CD14-positive monocyte (primary cell): ENCODE results near the gene MOB3B. TPM values are rescaled to one million over a fixed set of nuclear protein-coding genes. Genes with fewer than 3 reads are reported as not detected.

Experiments used
- DNase-seq, 3 donors: peaks; one replicate each; pipeline ENCODE4 v3.0.0-alpha.2; 2011 to 2022
- H2AFZ ChIP-seq: 2 replicates; pipeline ENCODE4 v1.6.0; 2012; ENCODE audit warnings: mild to moderate bottlenecking, low read depth, low read length, inconsistent platforms; ENCODE audit not compliant: insufficient read depth, poor library complexity, severe bottlenecking
- H3K27ac ChIP-seq, 2 donors: 1 replicate in 1 of 2; 2 replicates in 1 of 2; pipeline ENCODE4 v1.5.1; 2012 to 2013; ENCODE audit warnings: low read length in 2 of 2, control low read depth in 1 of 2, inconsistent platforms in 1 of 2, low read depth in 1 of 2, mild to moderate bottlenecking in 1 of 2
- H3K27me3 ChIP-seq, 2 donors: one replicate each; pipeline versions ENCODE4 v1.6.0 to v1.6.1; 2011 to 2013; ENCODE audit warnings: low read length in 2 of 2; ENCODE audit not compliant: control insufficient read depth in 2 of 2, insufficient read depth in 2 of 2
- H3K36me3 ChIP-seq, 2 donors: replicated peaks in 1 of 2; 1 replicate in 1 of 2; 2 replicates in 1 of 2; pipeline versions ENCODE4 v1.5.1 to v1.6.1; 2012 to 2013; ENCODE audit warnings: low read length in 2 of 2, control low read depth in 1 of 2, inconsistent platforms in 1 of 2, mild to moderate bottlenecking in 1 of 2; ENCODE audit not compliant: insufficient read depth in 2 of 2, control insufficient read depth in 1 of 2
- H3K4me1 ChIP-seq, 2 donors: 1 replicate in 1 of 2; 2 replicates in 1 of 2; pipeline versions ENCODE4 v1.5.1 to v1.6.1; 2012 to 2013; ENCODE audit warnings: low read length in 2 of 2, control low read depth in 1 of 2, inconsistent platforms in 1 of 2, mild to moderate bottlenecking in 1 of 2, moderate library complexity in 1 of 2; ENCODE audit not compliant: insufficient read depth in 2 of 2, control insufficient read depth in 1 of 2
- H3K4me2 ChIP-seq: replicated peaks from 2 replicates; pipeline ENCODE3; 2012; ENCODE audit warnings: low read length, moderate library complexity, mild to moderate bottlenecking; ENCODE audit not compliant: poor library complexity, severe bottlenecking; ENCODE audit errors: extremely low read depth
- H3K4me3 ChIP-seq, 3 experiments: fragments of 200-600 bp in 1 of 3; sonication (generic) in 1 of 3; replicated peaks in 1 of 3; 1 replicate in 2 of 3; 2 replicates in 1 of 3; pipeline ENCODE4 v1.5.1; 2011 to 2013; ENCODE audit warnings: low read length in 3 of 3, mild to moderate bottlenecking in 3 of 3, control low read depth in 2 of 3, low read depth in 2 of 3, inconsistent platforms in 1 of 3, moderate library complexity in 1 of 3
- H3K79me2 ChIP-seq: 2 replicates; pipeline ENCODE4 v1.6.0; 2012; ENCODE audit warnings: mild to moderate bottlenecking, control low read depth, inconsistent platforms, low read length, moderate library complexity; ENCODE audit not compliant: insufficient read depth
- H3K9ac ChIP-seq: 2 replicates; pipeline ENCODE4 v1.6.0; 2017; ENCODE audit warnings: low read length, mild to moderate bottlenecking; ENCODE audit not compliant: insufficient read depth, poor library complexity, severe bottlenecking
- H3K9me3 ChIP-seq, 2 donors: replicated peaks in 1 of 2; 1 replicate in 1 of 2; 2 replicates in 1 of 2; pipeline versions ENCODE4 v1.5.1 to v1.6.1; 2012 to 2013; ENCODE audit warnings: low read length in 2 of 2, control low read depth in 1 of 2; ENCODE audit not compliant: control insufficient read depth in 1 of 2, insufficient read depth in 1 of 2
- H4K20me1 ChIP-seq: 2 replicates; pipeline ENCODE4 v1.6.0; 2012; ENCODE audit warnings: mild to moderate bottlenecking, low read length, control low read depth, moderate library complexity; ENCODE audit not compliant: insufficient read depth
- H3K27ac Mint-ChIP-seq, 7 donors: one replicate each; pipeline ENCODE4 v1.8.0; 2020; ENCODE audit warnings: mild to moderate bottlenecking in 7 of 7, mixed read lengths in 7 of 7, moderate library complexity in 6 of 7, inconsistent platforms in 2 of 7
- H3K27me3 Mint-ChIP-seq, 3 donors: one replicate each; pipeline ENCODE4 v1.8.0; 2021 to 2022; ENCODE audit warnings: low read depth in 3 of 3, mild to moderate bottlenecking in 3 of 3, mixed read lengths in 3 of 3, moderate library complexity in 3 of 3, inconsistent platforms in 1 of 3
- H3K36me3 Mint-ChIP-seq, 2 donors: one replicate each; pipeline ENCODE4 v1.8.0; 2020; ENCODE audit warnings: mixed read lengths in 2 of 2, inconsistent platforms in 1 of 2, mild to moderate bottlenecking in 1 of 2
- H3K4me1 Mint-ChIP-seq: one replicate; pipeline ENCODE4 v1.8.0; 2020; ENCODE audit warnings: mild to moderate bottlenecking, mixed read lengths
- H3K4me3 Mint-ChIP-seq, 2 donors: one replicate each; pipeline ENCODE4 v1.8.0; 2020; ENCODE audit warnings: mild to moderate bottlenecking in 2 of 2, mixed read lengths in 2 of 2, moderate library complexity in 1 of 2
- H3K9me3 Mint-ChIP-seq, 7 donors: one replicate each; pipeline ENCODE4 v1.8.0; 2020 to 2022; ENCODE audit warnings: mixed read lengths in 7 of 7, mild to moderate bottlenecking in 6 of 7, moderate library complexity in 6 of 7, inconsistent platforms in 2 of 7
- WGBS: methylation state at CpG from one replicate; pipeline ENCODE4 v1.1.5; 2013; ENCODE audit warnings: missing lambda C conversion rate; ENCODE audit not compliant: insufficient coverage; 5-methylcytosine and 5-hydroxymethylcytosine counted together
- intact Hi-C, 2 donors: fragments of 100-400 bp; cut with micrococcal nuclease; formaldehyde crosslinking; loops; one replicate each; pipeline versions ENCODE4 v1.15.0 to v1.15.1; 2023
- polyA plus RNA-seq, 3 donors: library from polyadenylated mRNA; depleted of rRNA in 1 of 3; unstranded in 2 of 3; stranded (reverse) in 1 of 3; fragments of 300-500 nt in 2 of 3; fragments of >200 nt in 1 of 3; fragmentation: Illumina TruSeq in 2 of 3; gene quantifications; 1 replicate in 2 of 3; 2 replicates in 1 of 3; pipeline ENCODE4 v1.2.3, GENCODE V29; 2012 to 2021
- TF ChIP-seq, protein P1 (sequence below): fragments of 200-600 bp; IDR thresholded peaks from one replicate; pipeline ENCODE4 v1.8.0; 2022; ENCODE audit warnings: antibody characterized with exemption, mild to moderate bottlenecking

MOB3B gene
- polyA plus RNA-seq, 3 donors = 1.2 to 2.2 (median 1.4) TPM

DNA sequence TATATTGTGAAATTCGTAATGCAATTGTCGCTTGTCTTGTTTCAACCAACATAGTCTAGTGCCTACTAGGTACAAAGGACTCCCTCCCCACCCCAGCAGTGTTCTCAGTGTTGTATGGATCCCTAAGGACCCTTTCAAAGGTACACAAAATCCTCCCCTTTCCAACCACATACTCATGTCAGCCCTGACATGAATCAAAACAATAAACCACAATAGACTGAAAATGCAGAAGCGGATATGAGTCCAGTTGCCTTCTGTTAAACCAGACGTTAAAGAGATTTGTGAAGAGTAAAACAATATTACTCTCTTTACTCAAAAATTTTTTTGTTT is 87.9 kb downstream of the MOB3B start:
- Histone ChIP-seq H4K20me1 (peaks cover 3% of the 10 kb centered on the region), H3K9me3 (no peaks in the 10 kb centered on the region), H3K4me2 (no peak overlapping the region), H2AFZ (no peak overlapping the region), H3K9ac (no peak overlapping the region), H3K4me3 (no peak overlapping the region), H3K27me3 (no peaks in the 10 kb centered on the region), H3K36me3 (no peaks in the 10 kb centered on the region), H3K79me2 (no peaks in the 10 kb centered on the region), H3K27ac (no peak overlapping the region), H3K4me1 (peaks cover 16 to 17% of the 10 kb centered on the region in 2 donors)
- H3K4me1 Mint-ChIP-seq = peaks cover 14% of the 10 kb centered on the region
- TF ChIP-seq, protein P1, sequence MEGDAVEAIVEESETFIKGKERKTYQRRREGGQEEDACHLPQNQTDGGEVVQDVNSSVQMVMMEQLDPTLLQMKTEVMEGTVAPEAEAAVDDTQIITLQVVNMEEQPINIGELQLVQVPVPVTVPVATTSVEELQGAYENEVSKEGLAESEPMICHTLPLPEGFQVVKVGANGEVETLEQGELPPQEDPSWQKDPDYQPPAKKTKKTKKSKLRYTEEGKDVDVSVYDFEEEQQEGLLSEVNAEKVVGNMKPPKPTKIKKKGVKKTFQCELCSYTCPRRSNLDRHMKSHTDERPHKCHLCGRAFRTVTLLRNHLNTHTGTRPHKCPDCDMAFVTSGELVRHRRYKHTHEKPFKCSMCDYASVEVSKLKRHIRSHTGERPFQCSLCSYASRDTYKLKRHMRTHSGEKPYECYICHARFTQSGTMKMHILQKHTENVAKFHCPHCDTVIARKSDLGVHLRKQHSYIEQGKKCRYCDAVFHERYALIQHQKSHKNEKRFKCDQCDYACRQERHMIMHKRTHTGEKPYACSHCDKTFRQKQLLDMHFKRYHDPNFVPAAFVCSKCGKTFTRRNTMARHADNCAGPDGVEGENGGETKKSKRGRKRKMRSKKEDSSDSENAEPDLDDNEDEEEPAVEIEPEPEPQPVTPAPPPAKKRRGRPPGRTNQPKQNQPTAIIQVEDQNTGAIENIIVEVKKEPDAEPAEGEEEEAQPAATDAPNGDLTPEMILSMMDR = no peak
- H3K27ac Mint-ChIP-seq = no peak overlapping the region
- H3K36me3 Mint-ChIP-seq = peaks cover 4 to 20% of the 10 kb centered on the region in 2 donors
- H3K9me3 Mint-ChIP-seq = peaks cover 0 to 7% (median 3%) of the 10 kb centered on the region in 7 donors
- intact Hi-C loops = no loop called here
- DNase-seq = no peak
- no peak overlapping the region for H3K4me3 Mint-ChIP-seq
- peaks cover 0 to 3% (median 0%) of the 10 kb centered on the region in 3 donors for H3K27me3 Mint-ChIP-seq
- WGBS = no CpG with 5 or more reads among the region's 4 CpGs

DNA sequence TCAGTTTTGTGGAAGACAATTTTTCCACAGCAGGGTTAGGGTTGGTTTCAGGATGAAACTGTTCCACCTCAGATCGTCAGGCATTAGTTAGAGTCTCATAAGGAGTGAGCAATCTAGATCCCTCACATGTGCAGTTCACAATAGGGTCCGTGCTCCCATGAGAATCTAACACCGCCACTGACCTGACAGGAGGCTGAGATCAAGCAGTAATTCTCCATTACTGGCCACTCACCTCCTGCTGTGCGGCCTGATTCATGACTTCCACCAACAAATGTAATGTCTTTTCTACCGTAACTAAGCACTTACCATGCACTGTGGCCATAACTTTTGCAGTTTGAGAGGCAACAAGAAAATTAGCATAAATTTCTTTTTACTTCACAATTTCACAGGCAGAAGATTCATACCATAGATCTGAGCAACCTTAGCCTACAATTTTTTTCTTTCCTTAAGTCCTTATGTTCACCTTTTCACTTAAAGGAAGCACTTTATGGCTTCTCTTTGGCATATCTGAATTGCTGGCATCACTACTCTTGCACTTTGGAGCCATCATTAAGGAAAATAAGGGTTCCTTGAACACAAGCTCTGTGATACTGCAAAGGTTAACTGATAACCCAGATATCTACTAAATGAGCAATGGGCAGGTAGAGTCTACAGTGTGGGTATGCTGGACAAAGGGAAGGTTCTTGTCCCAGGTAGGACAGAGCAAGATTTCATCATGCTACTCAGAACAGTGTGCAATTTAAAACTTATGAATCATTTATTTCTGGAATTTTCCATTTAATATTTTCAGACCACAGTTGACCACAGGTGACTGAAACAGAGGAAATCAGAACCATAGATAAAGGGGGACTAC is 88.5 kb downstream of the MOB3B start:
- no peak overlapping the region for H3K4me3 Mint-ChIP-seq

More for the DNA sequence above, 88.5 kb downstream of the MOB3B start:
- Mint-ChIP-seq H3K27me3 (peaks cover 0 to 3% (median 0%) of the 10 kb centered on the region in 3 donors), H3K4me1 (peaks cover 14% of the 10 kb centered on the region), H3K36me3 (peaks cover 4 to 16% of the 10 kb centered on the region in 2 donors), H3K9me3 (peaks cover 0 to 7% (median 3%) of the 10 kb centered on the region in 7 donors), H3K27ac (no peak overlapping the region)
- Histone ChIP-seq H3K4me1 (peaks cover 16 to 17% of the 10 kb centered on the region in 2 donors), H2AFZ (no peak overlapping the region), H3K27ac (no peak overlapping the region), H4K20me1 (peaks cover 3% of the 10 kb centered on the region), H3K9ac (no peak overlapping the region), H3K27me3 (no peaks in the 10 kb centered on the region), H3K36me3 (no peaks in the 10 kb centered on the region), H3K9me3 (no peaks in the 10 kb centered on the region), H3K4me3 (no peak overlapping the region), H3K79me2 (no peaks in the 10 kb centered on the region), H3K4me2 (no peak overlapping the region)
- intact Hi-C loops = no loop called here
- DNase-seq = no peak
- TF ChIP-seq, protein P1 = no peak
- WGBS = 97% methylated on average over 4 of the region's 5 CpGs
